GM21526 (cell line): ENCODE results near the gene SLC9A5.

Experiments used
- ATAC-seq: cut with Tn5 transposase; IDR thresholded peaks from one replicate; pipeline ENCODE4 v1.9.1; 2021; ENCODE audit warnings: moderate library complexity; ENCODE audit not compliant: unreplicated experiment, low FRiP score

SLC9A5 gene

GRCh38 chr16:67213197-67214019, 35.4 kb upstream of the SLC9A5 start:
- ATAC-seq = no peak

- no peak for ATAC-seq
These were observed 33.1 kb upstream of the SLC9A5 start for GRCh38 chr16:67215706-67216105.

GRCh38 chr16:67216612-67217490, 31.9 kb upstream of the SLC9A5 start:
- ATAC-seq = no peak

GRCh38 chr16:67223992-67224391, 24.8 kb upstream of the SLC9A5 start:
- ATAC-seq = no peak

GRCh38 chr16:67226295-67226803, 22.4 kb upstream of the SLC9A5 start:
- no peak for ATAC-seq

- peak; percentile 85 for ATAC-seq
These were observed 21.8 kb upstream of the SLC9A5 start, which contains the start of gene TMEM208 for GRCh38 chr16:67226804-67227566. Gene TMEM208, plus strand, starts transcription at chr16:67227130. Its CDS starts 89 bp downstream, at chr16:67227219.

- ATAC-seq = no peak
These were observed 21.2 kb upstream of the SLC9A5 start for GRCh38 chr16:67227567-67227921.

- no peak for ATAC-seq
These were observed 20.6 kb upstream of the SLC9A5 start for GRCh38 chr16:67228034-67228785.

- no peak for ATAC-seq
These were observed 19.9 kb upstream of the SLC9A5 start for GRCh38 chr16:67228905-67229304.

- no peak for ATAC-seq
These were observed 18.6 kb upstream of the SLC9A5 start for GRCh38 chr16:67229906-67230808.

- no peak for ATAC-seq
These were observed 17.7 kb upstream of the SLC9A5 start for GRCh38 chr16:67230809-67231660.

- no peak for ATAC-seq
These were observed 15.2 kb upstream of the SLC9A5 start for GRCh38 chr16:67233596-67233995.

- no peak for ATAC-seq
These were observed 14.6 kb upstream of the SLC9A5 start for GRCh38 chr16:67234180-67234597.

GRCh38 chr16:67235816-67236562, 12.8 kb upstream of the SLC9A5 start:
- no peak for ATAC-seq

GRCh38 chr16:67236563-67237395, 12.0 kb upstream of the SLC9A5 start:
- no peak for ATAC-seq
